ACC112 (cell line): ENCODE data around the gene MRPL22.
A peak's percentile ranks its signal among the peaks of the same experiment; 100 is the strongest.

Source experiments
- H2AFZ ChIP-seq: fragments of 200-600 bp; sonication (generic); one replicate; pipeline ENCODE4 v1.6.0; 2017; ENCODE audit warnings: antibody characterized with exemption, low read length; ENCODE audit not compliant: unreplicated experiment
- H3K27ac ChIP-seq: fragments of 200-600 bp; sonication (generic); 2 replicates; pipeline ENCODE4 v1.5.1; 2014; ENCODE audit warnings: low read depth, mild to moderate bottlenecking, antibody characterized with exemption, low read length, moderate library complexity
- H3K27me3 ChIP-seq: fragments of 200-600 bp; sonication (generic); 2 replicates; pipeline ENCODE4 v1.6.1; 2014; ENCODE audit warnings: mild to moderate bottlenecking, antibody characterized with exemption, low read length, moderate library complexity, mixed read lengths; ENCODE audit not compliant: insufficient read depth
- H3K36me3 ChIP-seq: fragments of 200-600 bp; sonication (generic); 2 replicates; pipeline ENCODE4 v1.6.1; 2016; ENCODE audit warnings: mild to moderate bottlenecking, antibody characterized with exemption, low read length, moderate library complexity, mixed read lengths; ENCODE audit not compliant: insufficient read depth
- H3K4me1 ChIP-seq: fragments of 200-600 bp; sonication (generic); one replicate; pipeline ENCODE4 v1.6.1; 2016; ENCODE audit warnings: low read length, mixed read lengths; ENCODE audit not compliant: insufficient read depth, unreplicated experiment, control insufficient read depth
- H3K4me3 ChIP-seq: fragments of 200-600 bp; sonication (generic); 2 replicates; pipeline ENCODE4 v1.5.1; 2014; ENCODE audit warnings: mild to moderate bottlenecking, low read depth, low read length
- H3K79me2 ChIP-seq: fragments of 200-600 bp; sonication (generic); one replicate; pipeline ENCODE4 v1.6.0; 2016; ENCODE audit warnings: low read length; ENCODE audit not compliant: control insufficient read depth, unreplicated experiment, insufficient read depth

Gene MRPL22

DNA sequence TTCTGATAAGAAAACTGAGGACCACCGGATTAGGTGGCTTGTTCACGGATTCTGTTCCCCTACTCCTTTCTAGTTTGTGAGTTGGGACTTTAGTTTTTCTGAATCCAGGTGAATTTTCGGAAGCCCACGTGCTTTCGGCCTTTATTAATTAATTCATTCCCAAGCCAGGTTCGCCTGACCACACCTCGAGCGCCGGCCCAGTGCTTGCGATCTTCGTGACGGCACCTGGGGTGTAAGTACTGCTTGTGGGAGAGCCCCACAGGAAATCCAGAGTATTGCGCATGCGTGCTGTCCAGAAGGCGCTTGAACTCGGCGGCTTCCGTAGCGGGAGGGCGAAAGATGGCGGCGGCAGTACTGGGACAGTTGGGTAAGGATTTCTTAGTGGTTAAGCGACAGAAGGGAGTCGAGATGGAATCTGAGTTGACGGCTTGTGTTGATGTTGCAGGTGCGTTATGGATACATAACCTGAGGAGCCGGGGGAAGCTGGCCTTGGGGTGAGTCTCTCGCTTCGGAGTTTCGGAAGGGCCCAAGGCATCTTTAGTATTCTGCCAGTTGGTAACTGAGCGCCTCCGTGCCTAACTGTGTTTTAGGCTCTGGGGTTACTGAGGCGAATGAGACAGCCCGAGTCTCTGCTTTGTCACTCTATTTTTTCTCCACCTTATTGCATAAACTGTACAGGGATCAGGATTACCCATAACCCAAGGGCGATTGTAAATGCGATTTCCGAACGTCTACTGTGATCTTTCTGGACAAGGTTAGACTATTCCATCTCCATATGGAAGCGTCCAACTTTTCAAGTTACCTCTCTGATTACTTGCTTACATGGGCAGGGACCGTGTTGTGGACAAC is at the start of gene MRPL22:
TSS of gene MRPL22 (plus strand) at position 302 of the 849 bp plus-strand sequence. CDS start at position 340, 38 bp downstream.
- H3K4me3 ChIP-seq = peak within 1 kb of the TSS; percentile 96
- H3K79me2 ChIP-seq = peaks cover 48% of the 10 kb centered on the region
- H3K27me3 ChIP-seq = no peaks in the 10 kb centered on the region
- H3K27ac ChIP-seq = peak within 1 kb of the TSS; percentile 46
- peaks cover 19% of the 10 kb centered on the region for H3K4me1 ChIP-seq
- H3K36me3 ChIP-seq = no peaks in the 10 kb centered on the region
- H2AFZ ChIP-seq = peak within 1 kb of the TSS; percentile 100

DNA sequence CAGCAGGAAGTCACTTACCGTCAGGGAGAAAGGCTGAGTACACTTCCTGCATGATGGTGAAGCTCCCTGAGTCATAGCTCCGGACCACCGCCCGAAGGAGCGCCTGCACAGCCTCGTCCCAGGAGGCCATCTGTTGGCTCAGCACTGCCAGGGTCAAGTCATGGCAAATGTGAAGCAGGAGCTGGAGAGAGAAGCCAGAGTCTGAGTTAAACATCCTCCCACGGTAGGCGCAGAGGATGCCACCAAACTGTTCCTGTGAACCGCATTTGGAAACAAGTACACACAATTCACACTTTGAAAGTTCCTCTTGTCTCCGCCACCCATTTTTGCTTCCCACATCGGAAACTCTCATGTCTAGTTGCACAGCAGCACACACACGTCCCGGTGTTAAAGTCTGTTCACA is 48.5 kb upstream of the MRPL22 start:
- no peak overlapping the region for H3K27ac ChIP-seq
- peaks cover 36% of the 10 kb centered on the region for H3K36me3 ChIP-seq
- H3K4me1 ChIP-seq = peaks cover 5% of the 10 kb centered on the region
- H3K79me2 ChIP-seq = no peaks in the 10 kb centered on the region
- no peaks in the 10 kb centered on the region for H3K27me3 ChIP-seq
- no peak overlapping the region for H3K4me3 ChIP-seq
- H2AFZ ChIP-seq = no peak overlapping the region

DNA sequence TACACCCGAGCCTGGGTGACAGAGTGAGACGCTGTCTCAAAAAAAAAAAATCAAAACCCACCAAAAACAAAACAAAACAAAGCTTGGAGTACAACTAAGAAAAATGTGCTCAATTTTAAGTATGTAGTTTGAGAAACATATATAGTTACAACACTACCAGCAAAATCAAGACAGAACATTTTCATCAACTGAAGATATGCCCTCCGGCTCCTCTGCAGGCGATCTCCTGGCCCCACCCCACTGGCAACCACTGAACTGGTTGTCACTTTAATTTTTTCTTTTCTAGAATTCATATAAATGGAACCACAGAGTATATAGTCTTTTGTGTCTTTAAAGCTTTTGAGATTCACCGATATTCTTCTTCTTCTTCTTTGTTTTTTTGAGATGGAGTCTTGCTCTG is 47.5 kb upstream of the MRPL22 start:
- Histone ChIP-seq H3K27ac (no peak overlapping the region), H3K4me1 (peaks cover 5% of the 10 kb centered on the region), H3K79me2 (no peaks in the 10 kb centered on the region), H2AFZ (no peak overlapping the region), H3K36me3 (peaks cover 30% of the 10 kb centered on the region), H3K27me3 (no peaks in the 10 kb centered on the region), H3K4me3 (no peak overlapping the region)

DNA sequence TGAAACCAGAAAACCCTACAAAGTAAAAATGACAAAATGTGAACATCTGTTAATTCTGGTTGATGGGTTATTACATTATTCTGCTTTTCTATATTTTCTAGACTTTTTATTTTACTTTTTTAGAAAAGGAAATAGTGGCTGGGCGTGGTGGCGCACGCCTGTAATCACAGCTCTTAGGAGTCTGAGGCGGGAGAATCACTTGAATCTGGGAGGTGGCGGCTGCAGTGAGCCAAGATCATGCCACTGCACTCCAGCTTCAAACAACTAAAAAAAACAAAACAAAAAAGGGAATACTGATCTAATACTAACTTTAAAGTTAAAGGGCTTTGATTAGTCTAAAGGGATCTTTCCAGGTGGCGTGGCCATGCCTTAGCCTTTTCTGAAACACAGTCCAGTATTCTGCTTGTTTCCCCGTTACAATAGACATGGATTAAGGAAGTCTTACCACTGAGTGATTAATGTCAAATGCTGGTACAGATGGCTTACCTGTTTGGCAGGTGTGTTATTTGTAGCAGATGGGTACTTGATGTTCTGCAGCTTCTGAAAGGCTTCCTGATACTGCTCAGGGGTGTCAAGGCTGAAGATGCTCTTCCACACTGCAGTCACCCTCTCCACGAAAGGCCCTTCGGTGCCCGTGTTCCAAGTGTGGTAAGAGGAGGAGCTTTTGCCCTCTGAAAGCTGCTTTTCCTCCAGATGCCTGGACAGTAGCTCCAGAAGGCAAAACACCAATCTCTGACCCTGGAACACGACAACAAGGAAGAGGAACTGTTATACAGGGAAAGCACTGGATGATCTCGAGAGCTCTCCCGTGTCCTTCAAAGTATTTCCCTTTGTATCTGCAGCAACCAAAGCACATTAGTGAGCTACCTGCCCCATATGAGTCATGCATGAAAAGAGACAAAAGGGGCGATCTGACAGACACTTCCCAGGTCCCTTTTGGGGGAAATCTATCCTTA is 45.0 kb upstream of the MRPL22 start:
- no peak overlapping the region for H2AFZ ChIP-seq
- peaks cover 24% of the 10 kb centered on the region for H3K36me3 ChIP-seq
- no peaks in the 10 kb centered on the region for H3K79me2 ChIP-seq
- peaks cover 5% of the 10 kb centered on the region for H3K4me1 ChIP-seq
- H3K27ac ChIP-seq = no peak overlapping the region
- no peaks in the 10 kb centered on the region for H3K27me3 ChIP-seq
- no peak overlapping the region for H3K4me3 ChIP-seq

DNA sequence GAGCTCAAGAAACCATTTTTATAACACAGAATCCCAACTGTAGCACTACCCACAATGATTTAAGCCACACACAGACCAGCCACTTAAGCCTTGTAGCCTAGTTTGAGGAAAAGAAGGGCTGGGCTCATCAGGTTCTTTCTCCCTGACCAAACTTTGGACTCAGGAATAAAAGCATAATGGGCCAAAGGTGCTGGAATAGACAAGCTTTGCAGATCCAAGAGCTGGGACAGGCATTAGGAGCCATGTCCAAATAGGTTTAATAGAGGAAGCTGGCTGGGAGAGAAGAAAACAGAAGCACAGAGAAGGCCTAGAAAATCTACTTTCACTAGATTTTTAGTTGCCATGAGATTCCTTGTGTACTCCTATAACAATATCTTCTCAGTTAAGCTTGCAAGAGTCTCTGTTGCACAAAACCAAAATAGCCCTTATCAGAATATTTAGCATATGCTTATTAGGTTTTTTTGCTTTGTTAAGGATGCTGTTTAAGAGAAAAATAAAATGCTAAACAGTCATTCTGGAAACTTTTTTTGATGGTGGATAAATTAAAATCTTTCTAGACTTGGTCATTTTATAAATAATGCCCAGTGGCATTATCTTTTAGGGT is 44.2 kb upstream of the MRPL22 start:
- Histone ChIP-seq H3K4me3 (no peak overlapping the region), H3K27ac (no peak overlapping the region), H2AFZ (no peak overlapping the region), H3K79me2 (no peaks in the 10 kb centered on the region), H3K4me1 (peaks cover 5% of the 10 kb centered on the region), H3K36me3 (peaks cover 19% of the 10 kb centered on the region), H3K27me3 (no peaks in the 10 kb centered on the region)

DNA sequence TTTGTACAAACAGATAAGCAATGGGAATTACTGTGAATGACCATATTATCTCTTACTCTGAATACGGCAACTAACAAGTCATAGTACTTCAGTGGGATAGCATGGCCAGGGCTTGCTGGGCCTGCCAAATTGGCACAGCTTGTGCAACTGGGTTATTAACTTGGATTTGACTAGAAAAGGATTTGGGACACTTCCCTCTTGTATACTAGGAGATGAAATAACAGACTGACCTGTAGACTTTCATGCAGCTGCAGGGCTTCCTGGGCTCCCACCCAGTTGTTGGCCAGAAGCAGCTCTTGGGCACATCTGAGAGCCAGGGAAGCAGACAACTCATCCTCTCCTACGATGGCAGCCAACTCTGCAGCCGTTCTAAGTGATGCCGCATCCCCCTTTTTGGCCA is 42.7 kb upstream of the MRPL22 start:
- Histone ChIP-seq H2AFZ (no peak overlapping the region), H3K79me2 (no peaks in the 10 kb centered on the region), H3K27ac (no peak overlapping the region), H3K27me3 (no peaks in the 10 kb centered on the region), H3K4me3 (no peak overlapping the region), H3K4me1 (no peaks in the 10 kb centered on the region), H3K36me3 (peaks cover 22% of the 10 kb centered on the region)

DNA sequence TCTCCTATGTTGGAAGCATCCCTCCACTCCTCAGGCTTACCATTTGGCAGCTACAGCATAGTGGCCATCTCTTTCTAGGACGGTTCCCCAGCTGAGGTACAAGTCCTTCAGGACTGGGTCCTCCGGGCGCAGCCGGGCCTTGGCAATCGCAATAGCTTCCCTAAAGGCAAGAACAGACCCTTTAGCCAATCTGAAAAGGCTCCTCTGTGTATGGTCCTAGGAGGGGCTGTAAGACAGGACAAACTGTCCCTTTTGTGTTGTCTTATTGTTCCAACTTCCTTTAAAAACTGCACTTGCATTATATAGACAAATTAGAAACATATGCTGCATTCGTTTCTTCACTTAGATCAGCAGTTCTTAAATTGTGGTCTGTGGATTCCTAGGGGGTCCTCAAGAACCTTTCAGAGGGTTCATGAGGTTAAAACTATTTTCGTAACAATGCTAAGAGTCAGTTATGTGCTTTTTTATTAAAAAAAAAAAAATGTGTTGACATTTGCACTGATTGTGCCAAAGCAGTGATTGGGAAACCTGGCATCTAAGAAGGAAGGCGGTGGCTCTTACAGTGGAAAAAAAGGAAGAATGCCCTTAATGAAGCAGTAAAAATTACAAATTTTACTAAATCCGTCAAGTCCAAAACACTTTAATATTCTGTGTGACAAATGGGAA is 41.6 kb upstream of the MRPL22 start:
- H3K27me3 ChIP-seq = no peaks in the 10 kb centered on the region
- peaks cover 22% of the 10 kb centered on the region for H3K36me3 ChIP-seq
- H3K27ac ChIP-seq = no peak overlapping the region
- H3K79me2 ChIP-seq = no peaks in the 10 kb centered on the region
- no peak overlapping the region for H2AFZ ChIP-seq
- H3K4me3 ChIP-seq = no peak overlapping the region
- H3K4me1 ChIP-seq = no peaks in the 10 kb centered on the region

DNA sequence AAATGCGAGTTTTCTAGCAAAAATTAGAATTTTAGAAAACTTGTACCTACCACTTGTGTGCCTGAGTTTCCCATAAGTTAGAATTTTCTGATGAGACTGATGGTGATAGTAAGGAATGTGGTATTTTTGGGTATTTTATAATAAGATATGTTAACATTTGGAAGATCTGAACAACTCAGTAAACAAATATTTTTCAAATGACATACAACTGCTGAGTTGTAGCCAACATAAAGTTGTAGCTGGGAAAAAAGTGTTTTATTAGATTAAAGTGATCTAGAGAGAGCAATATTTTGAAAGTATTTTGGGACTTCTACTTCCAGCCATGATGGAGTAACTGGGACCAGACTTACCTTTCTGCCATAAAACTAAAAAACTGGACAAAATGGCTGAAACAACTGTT is 40.8 kb upstream of the MRPL22 start:
- Histone ChIP-seq H3K27me3 (no peaks in the 10 kb centered on the region), H3K4me1 (no peaks in the 10 kb centered on the region), H2AFZ (no peak overlapping the region), H3K27ac (no peak overlapping the region), H3K4me3 (no peak overlapping the region), H3K79me2 (no peaks in the 10 kb centered on the region), H3K36me3 (peaks cover 22% of the 10 kb centered on the region)

DNA sequence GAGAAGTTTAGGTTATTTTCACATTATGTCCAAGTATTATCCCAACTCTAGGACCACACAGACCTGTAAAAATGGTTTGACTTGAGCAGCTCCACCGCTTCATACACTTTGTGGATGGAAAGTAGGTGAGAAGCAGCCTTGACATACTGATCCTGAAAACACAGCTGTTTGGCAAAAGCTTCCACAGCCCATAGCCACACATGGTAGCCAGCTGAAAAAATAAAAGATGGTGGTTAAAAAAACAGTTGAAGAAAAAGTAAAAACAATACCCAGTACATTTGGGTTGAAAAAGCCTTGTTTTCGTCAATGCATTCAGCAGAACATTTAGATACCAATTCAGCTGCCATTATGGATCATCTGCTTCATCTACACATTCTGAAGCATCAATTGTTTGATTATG is 39.6 kb upstream of the MRPL22 start:
- H3K36me3 ChIP-seq = peaks cover 26% of the 10 kb centered on the region
- H3K4me1 ChIP-seq = no peaks in the 10 kb centered on the region
- H3K79me2 ChIP-seq = no peaks in the 10 kb centered on the region
- H3K27ac ChIP-seq = no peak overlapping the region
- H3K4me3 ChIP-seq = no peak overlapping the region
- no peak overlapping the region for H2AFZ ChIP-seq
- no peaks in the 10 kb centered on the region for H3K27me3 ChIP-seq

DNA sequence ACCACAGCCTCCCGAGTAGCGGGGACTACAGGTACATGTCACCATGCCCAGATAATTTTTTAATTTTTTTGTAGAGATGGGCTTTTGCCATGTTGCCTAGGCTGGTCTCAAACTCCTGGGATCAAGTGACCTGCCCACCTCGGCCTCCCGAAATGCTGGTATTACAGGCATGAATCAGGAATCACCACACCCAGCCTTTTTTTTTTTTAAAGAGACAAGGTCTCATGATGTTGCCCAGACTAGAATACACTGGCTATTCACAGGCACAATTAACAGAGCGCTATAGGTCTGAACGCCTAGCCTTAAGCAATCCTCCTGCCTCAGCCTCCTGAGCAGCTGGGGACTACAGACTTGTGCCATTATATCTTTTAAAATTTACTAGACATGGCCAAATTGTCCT is 39.0 kb upstream of the MRPL22 start:
- Histone ChIP-seq H3K4me1 (no peaks in the 10 kb centered on the region), H3K4me3 (no peak overlapping the region), H2AFZ (no peak overlapping the region), H3K27ac (no peak overlapping the region), H3K27me3 (no peaks in the 10 kb centered on the region), H3K36me3 (peaks cover 22% of the 10 kb centered on the region), H3K79me2 (no peaks in the 10 kb centered on the region)
